Thymus (tissue), 11 donors: ENCODE measurements around the gene VWF. TPM values are rescaled to one million over a fixed set of nuclear protein-coding genes. Genes with fewer than 3 reads are reported as not detected.

ENCODE experiments used
- DNase-seq, 9 donors: peaks; one replicate each; pipeline ENCODE4 v3.0.0-alpha.2; 2013; ENCODE audit warnings: low spot score in 9 of 9, low read depth in 6 of 9, missing footprints in 1 of 9
- H3K27ac ChIP-seq, 2 donors: one replicate each; pipeline ENCODE4 v1.5.1; 2013; ENCODE audit warnings: control low read depth in 1 of 2, low read depth in 1 of 2, low read length in 1 of 2, mild to moderate bottlenecking in 1 of 2, moderate library complexity in 1 of 2
- H3K27me3 ChIP-seq, 2 donors: one replicate each; pipeline ENCODE4 v1.5.1; 2013; ENCODE audit warnings: low read length in 1 of 2; ENCODE audit not compliant: control insufficient read depth in 2 of 2, insufficient read depth in 1 of 2
- H3K36me3 ChIP-seq, 2 donors: one replicate each; pipeline ENCODE4 v1.5.1; 2013; ENCODE audit warnings: low read length in 1 of 2, mild to moderate bottlenecking in 1 of 2, moderate library complexity in 1 of 2; ENCODE audit not compliant: control insufficient read depth in 2 of 2, insufficient read depth in 2 of 2
- H3K4me1 ChIP-seq, 2 donors: one replicate each; pipeline ENCODE4 v1.5.1; 2013; ENCODE audit warnings: low read length in 2 of 2; ENCODE audit not compliant: control insufficient read depth in 2 of 2, insufficient read depth in 2 of 2
- H3K4me3 ChIP-seq, 2 donors: one replicate each; pipeline ENCODE4 v1.5.1; 2013; ENCODE audit warnings: low read length in 2 of 2, control low read depth in 1 of 2, mild to moderate bottlenecking in 1 of 2
- H3K9me3 ChIP-seq, 2 donors: one replicate each; pipeline ENCODE4 v1.5.1; 2013; ENCODE audit warnings: low read length in 1 of 2, mild to moderate bottlenecking in 1 of 2; ENCODE audit not compliant: control insufficient read depth in 2 of 2, insufficient read depth in 1 of 2
- WGBS: extraction: QIAGEN DNeasy Blood & Tissue Kit; methylation state at CpG from one replicate; pipeline ENCODE4 v1.1.7; 2013; 5-methylcytosine and 5-hydroxymethylcytosine counted together
- polyA plus RNA-seq: library from polyadenylated mRNA; stranded (reverse); fragments of 200-250 nt; gene quantifications from one replicate; pipeline ENCODE4 v1.2.3, GENCODE V29; 2013
- total RNA-seq: library from RNA; stranded (reverse); fragments of 120-200 nt; gene quantifications from one replicate; pipeline ENCODE4 v1.2.4, GENCODE V29; 2013
- donor health status: healthy.

Gene VWF
- total and polyA plus RNA-seq, 2 donors, result 6.7 to 33.8 TPM

- no peak overlapping the region for H3K4me3 ChIP-seq
- no peaks in the 10 kb centered on the region for H3K4me1 ChIP-seq
- no peaks in the 10 kb centered on the region for H3K36me3 ChIP-seq
- no peaks in the 10 kb centered on the region for H3K27me3 ChIP-seq
- DNase-seq, result no peak
- WGBS, result 96% methylated on average over 16 of the region's 16 CpGs
- H3K27ac ChIP-seq, result no peak overlapping the region
- H3K9me3 ChIP-seq, result no peaks in the 10 kb centered on the region
Measured at GRCh38 chr12:6042446-6042845, 82.0 kb downstream of the VWF start.

GRCh38 chr12:6041891-6042290, 82.6 kb downstream of the VWF start:
- no peaks in the 10 kb centered on the region for H3K36me3 ChIP-seq

GRCh38 chr12:6040815-6041214, 83.7 kb downstream of the VWF start:
- H3K36me3 ChIP-seq, result no peaks in the 10 kb centered on the region
- 90% methylated on average over 5 of the region's 5 CpGs for WGBS

More at GRCh38 chr12:6041891-6042290, 82.6 kb downstream of the VWF start:
- no peak for DNase-seq
- Histone ChIP-seq H3K9me3 (no peaks in the 10 kb centered on the region), H3K27ac (no peak overlapping the region), H3K27me3 (no peaks in the 10 kb centered on the region), H3K4me1 (no peaks in the 10 kb centered on the region), H3K4me3 (no peak overlapping the region)
- 76% methylated on average over 7 of the region's 7 CpGs for WGBS

GRCh38 chr12:6039894-6040601, 84.4 kb downstream of the VWF start:
- WGBS, result 37% methylated on average over 12 of the region's 12 CpGs
- no peak overlapping the region for H3K4me3 ChIP-seq
- H3K4me1 ChIP-seq, result no peaks in the 10 kb centered on the region
- DNase-seq, result peak; percentile 21 to 71 (median 55)
- H3K36me3 ChIP-seq, result no peaks in the 10 kb centered on the region
- no peak overlapping the region for H3K27ac ChIP-seq
- H3K9me3 ChIP-seq, result peaks cover 0 to 4% of the 10 kb centered on the region in 2 donors
- no peaks in the 10 kb centered on the region for H3K27me3 ChIP-seq

More at GRCh38 chr12:6040815-6041214, 83.7 kb downstream of the VWF start:
- no peak overlapping the region for H3K4me3 ChIP-seq
- H3K27me3 ChIP-seq, result no peaks in the 10 kb centered on the region
- no peak overlapping the region for H3K27ac ChIP-seq
- no peaks in the 10 kb centered on the region for H3K4me1 ChIP-seq
- peaks cover 0 to 4% of the 10 kb centered on the region in 2 donors for H3K9me3 ChIP-seq
- DNase-seq, result no peak

GRCh38 chr12:6038160-6038559, 86.3 kb downstream of the VWF start:
- peaks cover 0 to 4% of the 10 kb centered on the region in 2 donors for H3K9me3 ChIP-seq
- WGBS, result 53% methylated on average over 8 of the region's 8 CpGs
- H3K4me3 ChIP-seq, result no peak overlapping the region
- no peaks in the 10 kb centered on the region for H3K27me3 ChIP-seq
- peak in 7 of 9 donors; percentile 14 to 64 (median 27) for DNase-seq
- H3K27ac ChIP-seq, result no peak overlapping the region
- H3K36me3 ChIP-seq, result no peaks in the 10 kb centered on the region
- no peaks in the 10 kb centered on the region for H3K4me1 ChIP-seq

GRCh38 chr12:6037459-6037858, 87.0 kb downstream of the VWF start:
- peaks cover 0 to 4% of the 10 kb centered on the region in 2 donors for H3K9me3 ChIP-seq
- no peaks in the 10 kb centered on the region for H3K36me3 ChIP-seq
- H3K4me3 ChIP-seq, result no peak overlapping the region
- no peak overlapping the region for H3K27ac ChIP-seq
- DNase-seq, result no peak
- no peaks in the 10 kb centered on the region for H3K4me1 ChIP-seq
- WGBS, result 86% methylated on average over 9 of the region's 9 CpGs
- H3K27me3 ChIP-seq, result no peaks in the 10 kb centered on the region

GRCh38 chr12:6036509-6036908, 88.0 kb downstream of the VWF start:
- Histone ChIP-seq H3K36me3 (no peaks in the 10 kb centered on the region), H3K9me3 (peaks cover 0 to 4% of the 10 kb centered on the region in 2 donors), H3K4me1 (no peaks in the 10 kb centered on the region), H3K27ac (no peak overlapping the region), H3K27me3 (no peaks in the 10 kb centered on the region), H3K4me3 (no peak overlapping the region)
- no peak for DNase-seq
- 94% methylated on average over 3 of the region's 3 CpGs for WGBS

GRCh38 chr12:6034596-6034995, 89.9 kb downstream of the VWF start:
- DNase-seq, result no peak
- H3K27ac ChIP-seq, result no peak overlapping the region
- H3K9me3 ChIP-seq, result peaks cover 0 to 4% of the 10 kb centered on the region in 2 donors
- no peaks in the 10 kb centered on the region for H3K27me3 ChIP-seq
- H3K4me3 ChIP-seq, result no peak overlapping the region
- no peaks in the 10 kb centered on the region for H3K36me3 ChIP-seq
- WGBS, result 97% methylated on average over 9 of the region's 9 CpGs
- H3K4me1 ChIP-seq, result no peaks in the 10 kb centered on the region

- Histone ChIP-seq H3K27me3 (no peaks in the 10 kb centered on the region), H3K27ac (no peak overlapping the region), H3K4me1 (no peaks in the 10 kb centered on the region), H3K4me3 (no peak overlapping the region), H3K36me3 (no peaks in the 10 kb centered on the region), H3K9me3 (peaks cover 0 to 4% of the 10 kb centered on the region in 2 donors)
- 97% methylated on average over 8 of the region's 8 CpGs for WGBS
- no peak for DNase-seq
Measured at GRCh38 chr12:6033546-6033945, 90.9 kb downstream of the VWF start.
